ENCODE results near the gene TMEM178B.

The TMEM178B gene

GRCh38 chr7:141361479-141361878 lies 287.6 kb downstream of the TMEM178B start:
- Histone ChIP-seq H3K9me3 (ENCODE audit: control insufficient read depth, low read length) (no peaks in the 10 kb centered on the region), H3K9ac (ENCODE audit: low read length) (no peak overlapping the region), H3K36me3 (ENCODE audit: control insufficient read depth, insufficient read depth, low read length, severe bottlenecking) (no peaks in the 10 kb centered on the region), H3K27me3 (replicated peaks; ENCODE audit: control insufficient read depth, insufficient read depth, low read length) (no peaks in the 10 kb centered on the region), H3K4me1 (ENCODE audit: control insufficient read depth, insufficient read depth, low read length) (peaks cover 37% of the 10 kb centered on the region), H3K4me3 (ENCODE audit: low read length) (no peak overlapping the region)
- no peak for DNase-seq (ENCODE audit: low read depth)

GRCh38 chr7:141361960-141362359 lies 288.1 kb downstream of the TMEM178B start:
- DNase-seq (ENCODE audit: low read depth) = no peak
- H3K4me3 ChIP-seq (ENCODE audit: low read length) = no peak overlapping the region
- no peak overlapping the region for H3K9ac ChIP-seq (ENCODE audit: low read length)
- no peaks in the 10 kb centered on the region for H3K9me3 ChIP-seq (ENCODE audit: control insufficient read depth, low read length)
- H3K4me1 ChIP-seq (ENCODE audit: control insufficient read depth, insufficient read depth, low read length) = peaks cover 36% of the 10 kb centered on the region
- no peaks in the 10 kb centered on the region for H3K36me3 ChIP-seq (ENCODE audit: control insufficient read depth, insufficient read depth, low read length, severe bottlenecking)
- no peaks in the 10 kb centered on the region for H3K27me3 ChIP-seq (replicated peaks; ENCODE audit: control insufficient read depth, insufficient read depth, low read length)

DNA sequence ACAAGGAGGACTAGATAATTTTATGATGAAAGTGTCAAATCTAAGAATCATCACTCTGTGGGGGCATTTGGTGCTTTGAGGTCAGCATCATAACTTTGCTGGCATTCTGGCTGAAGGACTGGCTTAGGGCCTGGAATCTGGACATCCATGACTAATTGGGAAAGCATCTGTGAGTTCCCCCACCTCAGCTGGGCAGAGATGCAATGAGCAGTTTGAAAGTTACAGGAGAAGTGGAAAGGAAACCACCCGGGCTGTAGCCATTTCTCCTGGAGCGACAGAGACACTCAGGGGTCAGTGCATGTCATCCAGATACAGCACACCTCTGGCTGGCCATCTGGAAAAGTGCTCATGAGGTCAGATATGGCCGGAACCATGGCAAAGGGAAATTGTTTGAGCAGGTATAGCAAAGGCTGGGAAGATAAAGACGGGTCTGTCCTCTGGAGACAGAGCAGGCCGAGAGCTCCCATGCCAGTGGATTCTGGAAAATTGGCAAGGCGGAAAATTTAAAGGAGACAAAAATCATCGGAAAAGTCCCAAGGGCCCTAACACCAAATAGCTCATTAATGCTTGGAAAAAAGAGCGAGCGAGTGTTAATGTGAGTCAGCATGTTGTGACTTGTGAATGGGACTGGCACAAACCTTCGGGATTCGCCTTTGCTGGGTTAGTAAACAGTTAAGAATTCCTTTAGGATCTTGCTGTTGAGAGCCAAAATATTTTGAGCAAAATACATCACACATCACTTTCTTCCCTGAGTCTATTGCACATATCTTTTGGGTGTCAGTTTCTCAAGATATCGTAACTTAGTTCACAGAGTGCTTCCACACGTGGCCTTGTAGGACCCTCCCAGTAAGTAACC lies 288.9 kb downstream of the TMEM178B start:
- peak; percentile 44 for DNase-seq (ENCODE audit: low read depth)

GRCh38 chr7:141363748-141364147 lies 289.9 kb downstream of the TMEM178B start:
- no peaks in the 10 kb centered on the region for H3K9me3 ChIP-seq (ENCODE audit: control insufficient read depth, low read length)
- H3K27me3 ChIP-seq (replicated peaks; ENCODE audit: control insufficient read depth, insufficient read depth, low read length) = no peaks in the 10 kb centered on the region
- no peak overlapping the region for H3K9ac ChIP-seq (ENCODE audit: low read length)
- H3K4me3 ChIP-seq (ENCODE audit: low read length) = no peak overlapping the region
- no peak for DNase-seq (ENCODE audit: low read depth)
- H3K36me3 ChIP-seq (ENCODE audit: control insufficient read depth, insufficient read depth, low read length, severe bottlenecking) = no peaks in the 10 kb centered on the region
- H3K4me1 ChIP-seq (ENCODE audit: control insufficient read depth, insufficient read depth, low read length) = peaks cover 36% of the 10 kb centered on the region

More for the DNA sequence above, 288.9 kb downstream of the TMEM178B start:
- no peaks in the 10 kb centered on the region for H3K36me3 ChIP-seq (ENCODE audit: control insufficient read depth, insufficient read depth, low read length, severe bottlenecking)
- no peaks in the 10 kb centered on the region for H3K27me3 ChIP-seq (replicated peaks; ENCODE audit: control insufficient read depth, insufficient read depth, low read length)
- H3K9ac ChIP-seq (ENCODE audit: low read length) = peak overlapping the region; percentile 71
- H3K4me3 ChIP-seq (ENCODE audit: low read length) = peak overlapping the region; percentile 69
- no peaks in the 10 kb centered on the region for H3K9me3 ChIP-seq (ENCODE audit: control insufficient read depth, low read length)
- H3K4me1 ChIP-seq (ENCODE audit: control insufficient read depth, insufficient read depth, low read length) = peaks cover 36% of the 10 kb centered on the region

GRCh38 chr7:141366091-141366621 lies 292.3 kb downstream of the TMEM178B start:
- H3K27me3 ChIP-seq (replicated peaks; ENCODE audit: control insufficient read depth, insufficient read depth, low read length) = no peaks in the 10 kb centered on the region
- DNase-seq (ENCODE audit: low read depth) = no peak
- H3K9ac ChIP-seq (ENCODE audit: low read length) = no peak overlapping the region
- H3K4me3 ChIP-seq (ENCODE audit: low read length) = no peak overlapping the region
- peaks cover 33% of the 10 kb centered on the region for H3K4me1 ChIP-seq (ENCODE audit: control insufficient read depth, insufficient read depth, low read length)
- no peaks in the 10 kb centered on the region for H3K9me3 ChIP-seq (ENCODE audit: control insufficient read depth, low read length)
- H3K36me3 ChIP-seq (ENCODE audit: control insufficient read depth, insufficient read depth, low read length, severe bottlenecking) = no peaks in the 10 kb centered on the region

DNA sequence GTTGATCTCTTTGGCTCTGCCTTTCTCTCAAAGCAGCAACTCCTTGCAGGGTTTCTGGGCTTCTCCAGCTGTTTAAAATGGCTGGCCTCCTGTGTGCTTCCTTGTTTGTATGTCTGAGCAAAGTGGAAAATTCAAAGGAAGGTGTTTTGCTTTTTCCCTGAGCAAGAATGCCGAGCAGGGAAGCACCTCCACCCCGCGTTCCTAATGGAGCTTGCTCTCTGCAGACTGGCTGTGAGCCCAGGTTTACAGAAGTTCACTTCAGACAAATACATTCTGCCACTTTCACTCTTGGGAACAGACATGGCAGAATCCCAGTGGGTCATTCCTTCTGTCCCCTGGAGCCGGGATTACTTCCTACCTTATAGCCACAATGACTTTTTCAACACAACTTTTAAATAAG lies 295.6 kb downstream of the TMEM178B start:
- Histone ChIP-seq H3K27me3 (replicated peaks; ENCODE audit: control insufficient read depth, insufficient read depth, low read length) (no peaks in the 10 kb centered on the region), H3K9me3 (ENCODE audit: control insufficient read depth, low read length) (no peaks in the 10 kb centered on the region), H3K36me3 (ENCODE audit: control insufficient read depth, insufficient read depth, low read length, severe bottlenecking) (no peaks in the 10 kb centered on the region), H3K4me3 (ENCODE audit: low read length) (no peak overlapping the region), H3K4me1 (ENCODE audit: control insufficient read depth, insufficient read depth, low read length) (peaks cover 9% of the 10 kb centered on the region), H3K9ac (ENCODE audit: low read length) (no peak overlapping the region)
- no peak for DNase-seq (ENCODE audit: low read depth)

- DNase-seq (ENCODE audit: low read depth) = no peak
- Histone ChIP-seq H3K9me3 (ENCODE audit: control insufficient read depth, low read length) (no peaks in the 10 kb centered on the region), H3K9ac (ENCODE audit: low read length) (no peak overlapping the region), H3K36me3 (ENCODE audit: control insufficient read depth, insufficient read depth, low read length, severe bottlenecking) (no peaks in the 10 kb centered on the region), H3K4me1 (ENCODE audit: control insufficient read depth, insufficient read depth, low read length) (peaks cover 9% of the 10 kb centered on the region), H3K27me3 (replicated peaks; ENCODE audit: control insufficient read depth, insufficient read depth, low read length) (no peaks in the 10 kb centered on the region), H3K4me3 (ENCODE audit: low read length) (no peak overlapping the region)
Observed at GRCh38 chr7:141370178-141370577, 296.3 kb downstream of the TMEM178B start.

GRCh38 chr7:141370650-141371049 lies 296.8 kb downstream of the TMEM178B start:
- no peak for DNase-seq (ENCODE audit: low read depth)
- H3K9ac ChIP-seq (ENCODE audit: low read length) = no peak overlapping the region
- no peaks in the 10 kb centered on the region for H3K36me3 ChIP-seq (ENCODE audit: control insufficient read depth, insufficient read depth, low read length, severe bottlenecking)
- H3K27me3 ChIP-seq (replicated peaks; ENCODE audit: control insufficient read depth, insufficient read depth, low read length) = no peaks in the 10 kb centered on the region
- peaks cover 9% of the 10 kb centered on the region for H3K4me1 ChIP-seq (ENCODE audit: control insufficient read depth, insufficient read depth, low read length)
- no peak overlapping the region for H3K4me3 ChIP-seq (ENCODE audit: low read length)
- no peaks in the 10 kb centered on the region for H3K9me3 ChIP-seq (ENCODE audit: control insufficient read depth, low read length)

GRCh38 chr7:141374425-141374824 lies 300.6 kb downstream of the TMEM178B start:
- Histone ChIP-seq H3K9me3 (ENCODE audit: control insufficient read depth, low read length) (no peaks in the 10 kb centered on the region), H3K4me1 (ENCODE audit: control insufficient read depth, insufficient read depth, low read length) (no peaks in the 10 kb centered on the region), H3K9ac (ENCODE audit: low read length) (no peak overlapping the region), H3K36me3 (ENCODE audit: control insufficient read depth, insufficient read depth, low read length, severe bottlenecking) (no peaks in the 10 kb centered on the region), H3K4me3 (ENCODE audit: low read length) (no peak overlapping the region), H3K27me3 (replicated peaks; ENCODE audit: control insufficient read depth, insufficient read depth, low read length) (no peaks in the 10 kb centered on the region)
- DNase-seq (ENCODE audit: low read depth) = no peak

- no peak for DNase-seq (ENCODE audit: low read depth)
- Histone ChIP-seq H3K36me3 (ENCODE audit: control insufficient read depth, insufficient read depth, low read length, severe bottlenecking) (no peaks in the 10 kb centered on the region), H3K9ac (ENCODE audit: low read length) (no peak overlapping the region), H3K9me3 (ENCODE audit: control insufficient read depth, low read length) (no peaks in the 10 kb centered on the region), H3K27me3 (replicated peaks; ENCODE audit: control insufficient read depth, insufficient read depth, low read length) (no peaks in the 10 kb centered on the region), H3K4me1 (ENCODE audit: control insufficient read depth, insufficient read depth, low read length) (no peaks in the 10 kb centered on the region), H3K4me3 (ENCODE audit: low read length) (no peak overlapping the region)
Observed at GRCh38 chr7:141375442-141375841, 301.6 kb downstream of the TMEM178B start.

DNA sequence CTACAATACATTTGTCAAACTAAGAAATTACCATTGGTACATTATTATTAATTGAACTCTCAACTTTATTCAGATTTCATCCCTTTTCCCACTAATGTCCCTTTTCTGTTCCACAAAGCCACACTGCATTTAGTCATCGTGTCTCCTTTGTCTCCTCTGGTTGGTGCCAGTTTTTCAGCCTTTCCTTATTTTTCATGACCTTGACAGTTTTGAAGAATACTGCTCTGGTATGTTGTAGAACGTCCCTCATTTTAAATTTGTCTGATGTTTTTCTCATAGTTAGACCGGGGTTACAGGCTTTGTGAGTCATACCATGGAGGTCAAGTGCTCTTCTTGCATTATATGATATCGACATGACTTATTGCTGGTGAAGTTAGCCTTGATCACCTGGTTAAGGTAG lies 304.0 kb downstream of the TMEM178B start:
- Histone ChIP-seq H3K9ac (ENCODE audit: low read length) (no peak overlapping the region), H3K4me1 (ENCODE audit: control insufficient read depth, insufficient read depth, low read length) (no peaks in the 10 kb centered on the region), H3K9me3 (ENCODE audit: control insufficient read depth, low read length) (no peaks in the 10 kb centered on the region), H3K36me3 (ENCODE audit: control insufficient read depth, insufficient read depth, low read length, severe bottlenecking) (no peaks in the 10 kb centered on the region), H3K27me3 (replicated peaks; ENCODE audit: control insufficient read depth, insufficient read depth, low read length) (no peaks in the 10 kb centered on the region), H3K4me3 (ENCODE audit: low read length) (no peak overlapping the region)
- DNase-seq (ENCODE audit: low read depth) = no peak
